ENCODE data around the gene ABCC8.

DNA sequence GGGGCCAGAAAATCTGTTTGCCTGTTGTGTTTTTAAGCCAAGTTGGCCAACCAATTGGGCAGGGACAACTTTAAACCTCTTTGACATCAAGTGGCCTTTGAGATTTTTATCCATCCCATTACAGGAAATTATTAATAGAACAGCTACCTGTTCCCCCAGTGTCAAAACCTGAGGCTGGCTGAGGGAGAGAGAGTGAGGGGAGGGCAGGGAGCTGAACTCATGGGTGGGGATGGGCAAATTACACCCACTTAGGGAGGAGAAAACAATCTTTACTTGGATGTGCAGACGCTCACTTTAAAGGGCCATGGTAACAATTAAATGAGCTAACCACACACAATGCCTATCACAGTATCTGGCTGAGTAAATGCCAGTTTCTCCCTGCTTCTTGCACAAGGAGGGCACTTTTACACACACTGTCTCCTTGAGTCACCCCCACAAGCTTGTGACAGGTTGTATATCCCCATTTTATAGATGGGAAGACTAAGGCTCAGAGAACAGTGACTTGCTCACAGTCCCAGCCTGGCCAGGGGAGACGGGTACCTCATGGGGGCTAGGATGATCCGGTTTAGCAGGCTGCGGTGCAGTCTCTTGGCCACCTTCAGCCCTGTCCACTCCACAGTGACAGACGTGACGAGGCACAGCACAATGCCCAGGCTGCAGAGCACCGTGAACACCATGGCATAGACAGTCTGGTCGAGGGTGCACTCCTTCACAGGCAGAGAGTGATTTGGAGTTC is 70.4 kb downstream of the ABCC8 start:
- TF ChIP-seq RFX5 (IDR thresholded peaks at IDR 0.05; ENCODE audit: low read depth, low read length) (no peak), POLR2AphosphoS5 (IDR thresholded peaks at IDR 0.05; ENCODE audit: low read length) (no peak), EZH2 (IDR thresholded peaks at IDR 0.05; ENCODE audit: borderline replicate concordance, control insufficient read depth, low read depth, low read length) (no peak), POLR2A (IDR thresholded peaks at IDR 0.05; ENCODE audit: low read depth, low read length) (no peak), CEBPB (IDR thresholded peaks at IDR 0.05; ENCODE audit: borderline replicate concordance in 1 of 2, low read depth in 2 of 2, low read length in 2 of 2) (no peak), HDAC6 (IDR thresholded peaks at IDR 0.05; ENCODE audit: unreplicated experiment) (no peak), FOXM1 (IDR thresholded peaks at IDR 0.05; ENCODE audit: low read depth, low read length) (no peak)
- TF ChIP-seq, protein P1, sequence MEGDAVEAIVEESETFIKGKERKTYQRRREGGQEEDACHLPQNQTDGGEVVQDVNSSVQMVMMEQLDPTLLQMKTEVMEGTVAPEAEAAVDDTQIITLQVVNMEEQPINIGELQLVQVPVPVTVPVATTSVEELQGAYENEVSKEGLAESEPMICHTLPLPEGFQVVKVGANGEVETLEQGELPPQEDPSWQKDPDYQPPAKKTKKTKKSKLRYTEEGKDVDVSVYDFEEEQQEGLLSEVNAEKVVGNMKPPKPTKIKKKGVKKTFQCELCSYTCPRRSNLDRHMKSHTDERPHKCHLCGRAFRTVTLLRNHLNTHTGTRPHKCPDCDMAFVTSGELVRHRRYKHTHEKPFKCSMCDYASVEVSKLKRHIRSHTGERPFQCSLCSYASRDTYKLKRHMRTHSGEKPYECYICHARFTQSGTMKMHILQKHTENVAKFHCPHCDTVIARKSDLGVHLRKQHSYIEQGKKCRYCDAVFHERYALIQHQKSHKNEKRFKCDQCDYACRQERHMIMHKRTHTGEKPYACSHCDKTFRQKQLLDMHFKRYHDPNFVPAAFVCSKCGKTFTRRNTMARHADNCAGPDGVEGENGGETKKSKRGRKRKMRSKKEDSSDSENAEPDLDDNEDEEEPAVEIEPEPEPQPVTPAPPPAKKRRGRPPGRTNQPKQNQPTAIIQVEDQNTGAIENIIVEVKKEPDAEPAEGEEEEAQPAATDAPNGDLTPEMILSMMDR (IDR thresholded peaks at IDR 0.05 in 2 of 3, conservative IDR thresholded peaks at IDR 0.05 in 1 of 3; ENCODE audit: control insufficient read depth in 2 of 3, extremely low read depth in 1 of 3, insufficient read depth in 1 of 3, low read depth in 3 of 3, low read length in 3 of 3): no peak
- TF ChIP-seq, protein P2, sequence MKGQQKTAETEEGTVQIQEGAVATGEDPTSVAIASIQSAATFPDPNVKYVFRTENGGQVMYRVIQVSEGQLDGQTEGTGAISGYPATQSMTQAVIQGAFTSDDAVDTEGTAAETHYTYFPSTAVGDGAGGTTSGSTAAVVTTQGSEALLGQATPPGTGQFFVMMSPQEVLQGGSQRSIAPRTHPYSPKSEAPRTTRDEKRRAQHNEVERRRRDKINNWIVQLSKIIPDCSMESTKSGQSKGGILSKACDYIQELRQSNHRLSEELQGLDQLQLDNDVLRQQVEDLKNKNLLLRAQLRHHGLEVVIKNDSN (IDR thresholded peaks at IDR 0.05; ENCODE audit: borderline replicate concordance, extremely low read length, insufficient read depth, low read depth, low read length): no peak
- TF ChIP-seq, protein P3, sequence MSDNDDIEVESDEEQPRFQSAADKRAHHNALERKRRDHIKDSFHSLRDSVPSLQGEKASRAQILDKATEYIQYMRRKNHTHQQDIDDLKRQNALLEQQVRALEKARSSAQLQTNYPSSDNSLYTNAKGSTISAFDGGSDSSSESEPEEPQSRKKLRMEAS (IDR thresholded peaks at IDR 0.05; ENCODE audit: low read depth, low read length): no peak
